ENCODE measurements around the gene UMAD1. TPM values are rescaled to one million over a fixed set of nuclear protein-coding genes. Genes with fewer than 3 reads are reported as not detected.

Gene UMAD1
- total RNA-seq, 4 donors from 2014 or later, result 15.2 to 28.2 (median 18.7) TPM

DNA sequence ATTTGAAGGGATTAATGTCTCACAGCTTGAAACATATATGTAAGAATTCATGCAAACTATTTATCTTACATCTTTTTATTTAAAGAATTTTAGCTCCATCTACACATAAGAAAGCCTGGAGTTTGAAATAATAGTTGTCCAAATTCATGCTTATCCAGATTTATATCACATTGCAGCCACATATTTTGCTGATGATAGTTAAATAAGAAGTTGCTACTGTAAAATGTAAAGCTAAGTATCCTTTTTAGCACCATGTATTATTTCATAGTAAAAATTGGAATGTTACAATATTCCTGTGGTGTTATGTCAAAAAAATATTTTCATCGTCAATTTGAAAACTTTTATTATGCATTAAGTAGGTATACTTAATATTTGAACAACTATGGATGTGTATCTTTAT is 27.3 kb upstream of the UMAD1 start:
- TF ChIP-seq CTCF (IDR thresholded peaks at IDR 0.05) (no peak), POLR2A (IDR thresholded peaks at IDR 0.05) (no peak)
- no peak overlapping the region for H3K4me3 ChIP-seq
- no peaks in the 10 kb centered on the region for H3K4me1 ChIP-seq
- peaks cover 0 to 5% (median 0%) of the 10 kb centered on the region in 3 donors for H3K36me3 ChIP-seq
- no peak for DNase-seq
- H3K9me3 ChIP-seq, result no peaks in the 10 kb centered on the region
- no peak overlapping the region for H3K27ac ChIP-seq
- no peaks in the 10 kb centered on the region for H3K27me3 ChIP-seq

DNA sequence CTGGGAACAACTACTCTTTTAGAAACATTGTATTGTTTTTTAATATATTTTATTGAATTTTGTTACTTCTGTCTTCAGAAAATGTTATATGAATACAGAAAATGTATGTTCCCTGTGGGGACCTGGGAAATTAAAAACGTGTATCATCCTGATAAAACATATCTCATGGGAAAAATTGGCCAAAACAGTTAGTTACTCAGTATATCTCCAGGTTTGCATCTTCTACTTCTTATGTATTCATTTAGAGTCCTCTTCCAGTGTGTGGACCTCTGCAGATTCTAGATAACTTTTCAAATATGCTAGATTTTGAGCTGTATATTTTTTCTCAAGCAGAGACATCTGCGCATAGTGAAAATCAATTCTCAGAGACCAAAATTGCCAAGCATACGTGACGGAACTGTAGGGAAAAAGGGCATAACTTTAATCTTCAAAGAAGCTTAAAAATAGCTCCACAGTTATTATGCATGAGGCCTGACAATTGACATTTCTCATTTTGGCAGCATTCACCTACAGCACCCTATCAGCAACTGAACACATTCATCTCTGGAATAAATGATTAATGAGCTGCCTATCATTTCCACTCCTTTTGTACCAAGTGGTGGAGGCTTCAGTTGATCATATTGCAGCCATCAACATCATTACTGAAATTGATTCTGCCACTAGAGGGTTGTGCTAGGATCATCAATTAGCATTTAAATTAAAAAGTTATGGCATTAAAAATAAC is 26.4 kb upstream of the UMAD1 start:
- no peak for TF ChIP-seq POLR2A (IDR thresholded peaks at IDR 0.05)
- TF ChIP-seq CTCF (IDR thresholded peaks at IDR 0.05), result no peak
- Histone ChIP-seq H3K27ac (no peak overlapping the region), H3K9me3 (no peaks in the 10 kb centered on the region), H3K4me3 (no peak overlapping the region), H3K4me1 (no peaks in the 10 kb centered on the region), H3K27me3 (no peaks in the 10 kb centered on the region), H3K36me3 (peaks cover 0 to 1% (median 0%) of the 10 kb centered on the region in 3 donors)
- no peak for DNase-seq

GRCh38 chr7:7617550-7617949 is 23.0 kb upstream of the UMAD1 start:
- Histone ChIP-seq H3K27me3 (no peaks in the 10 kb centered on the region), H3K27ac (no peak overlapping the region), H3K4me3 (no peak overlapping the region), H3K4me1 (no peaks in the 10 kb centered on the region), H3K9me3 (no peaks in the 10 kb centered on the region), H3K36me3 (no peaks in the 10 kb centered on the region)
- TF ChIP-seq CTCF (IDR thresholded peaks at IDR 0.05), result no peak
- no peak for TF ChIP-seq POLR2A (IDR thresholded peaks at IDR 0.05)
- DNase-seq, result no peak

- Histone ChIP-seq H3K4me1 (no peaks in the 10 kb centered on the region), H3K27ac (no peak overlapping the region), H3K4me3 (no peak overlapping the region), H3K27me3 (no peaks in the 10 kb centered on the region), H3K9me3 (no peaks in the 10 kb centered on the region), H3K36me3 (no peaks in the 10 kb centered on the region)
- DNase-seq, result no peak
- TF ChIP-seq POLR2A (IDR thresholded peaks at IDR 0.05) (no peak), CTCF (IDR thresholded peaks at IDR 0.05) (no peak)
Observed at GRCh38 chr7:7618410-7618809, 22.1 kb upstream of the UMAD1 start.

GRCh38 chr7:7620236-7620635 is 20.3 kb upstream of the UMAD1 start:
- H3K9me3 ChIP-seq, result no peaks in the 10 kb centered on the region
- H3K36me3 ChIP-seq, result no peaks in the 10 kb centered on the region
- H3K4me3 ChIP-seq, result no peak overlapping the region
- H3K4me1 ChIP-seq, result no peaks in the 10 kb centered on the region
- no peaks in the 10 kb centered on the region for H3K27me3 ChIP-seq
- DNase-seq, result no peak
- no peak overlapping the region for H3K27ac ChIP-seq
- TF ChIP-seq CTCF (IDR thresholded peaks at IDR 0.05) (no peak), POLR2A (IDR thresholded peaks at IDR 0.05) (no peak)

Data from Peyer's patch (tissue), 4 donors.